ENCODE data around the gene FIP1L1.
"Not testable (repeated sequence)": the region's sequence is repeated elsewhere in the genome, so short reads cannot be mapped to it uniquely, and the experiment has no call there.

The FIP1L1 gene

GRCh38 chr4:53380221-53380620 lies 2.8 kb downstream of the FIP1L1 start:
- no peak for DNase-seq

DNA sequence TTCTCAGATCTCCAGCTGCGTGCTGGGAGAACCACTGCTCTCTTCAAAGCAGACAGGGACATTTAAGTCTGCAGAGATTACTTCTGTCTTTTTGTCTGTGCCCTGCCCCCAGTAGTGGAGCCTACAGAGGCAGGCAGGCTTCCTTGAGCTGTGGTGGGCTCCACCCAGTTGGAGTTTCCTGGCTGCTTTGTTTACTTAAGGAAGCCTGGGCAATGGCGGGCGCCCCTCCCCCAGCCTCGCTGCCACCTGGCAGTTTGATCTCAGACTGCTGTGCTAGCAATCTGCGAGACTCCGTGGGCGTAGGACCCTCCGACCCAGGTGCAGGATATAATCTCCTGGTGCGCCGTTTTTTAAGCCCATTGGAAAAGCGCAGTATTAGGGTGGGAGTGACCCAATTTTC lies 32.0 kb downstream of the FIP1L1 start:
- DNase-seq = not testable (repeated sequence)

- no peak for DNase-seq
Measured at GRCh38 chr4:53419208-53419607, 41.8 kb downstream of the FIP1L1 start.

DNA sequence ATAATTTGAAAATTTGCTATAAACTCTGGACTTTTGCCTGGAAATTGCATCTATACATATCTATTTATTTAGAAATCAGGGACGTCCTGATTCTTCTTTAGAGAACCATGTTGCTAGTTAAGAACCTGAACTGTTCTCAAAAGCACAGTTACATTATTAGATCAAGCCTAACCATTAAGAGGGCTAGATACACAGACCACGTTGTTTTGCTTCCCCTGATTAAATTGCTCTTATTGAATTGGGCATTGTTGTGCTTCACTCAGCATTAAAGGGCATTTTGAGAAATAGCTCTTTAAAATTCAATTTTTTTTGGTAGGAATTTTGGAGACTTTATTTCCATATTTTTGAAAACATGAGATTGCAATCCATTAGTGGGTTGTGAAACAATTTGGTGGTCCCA lies 44.4 kb downstream of the FIP1L1 start:
- no peak for DNase-seq

DNA sequence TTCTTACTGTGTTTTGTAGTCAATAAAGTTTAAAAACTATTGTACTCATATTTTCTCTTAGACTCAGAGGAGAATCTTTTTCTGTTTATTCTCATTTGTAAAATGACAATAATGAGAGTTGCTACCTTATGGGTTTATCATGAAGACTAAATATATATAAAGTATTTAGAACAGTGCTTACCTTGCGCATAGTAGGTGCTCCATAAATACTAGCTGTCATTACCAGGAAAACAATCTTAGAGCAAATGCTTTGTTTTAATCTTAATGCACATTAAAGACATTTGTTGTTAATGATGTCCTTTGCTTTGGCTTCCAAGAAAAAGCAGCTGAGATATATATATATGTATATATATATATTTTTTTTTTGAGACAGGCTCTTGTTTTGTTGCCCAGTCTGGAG lies 44.9 kb downstream of the FIP1L1 start:
- no peak for DNase-seq

GRCh38 chr4:53424280-53424679 lies 46.8 kb downstream of the FIP1L1 start:
- no peak for DNase-seq

DNA sequence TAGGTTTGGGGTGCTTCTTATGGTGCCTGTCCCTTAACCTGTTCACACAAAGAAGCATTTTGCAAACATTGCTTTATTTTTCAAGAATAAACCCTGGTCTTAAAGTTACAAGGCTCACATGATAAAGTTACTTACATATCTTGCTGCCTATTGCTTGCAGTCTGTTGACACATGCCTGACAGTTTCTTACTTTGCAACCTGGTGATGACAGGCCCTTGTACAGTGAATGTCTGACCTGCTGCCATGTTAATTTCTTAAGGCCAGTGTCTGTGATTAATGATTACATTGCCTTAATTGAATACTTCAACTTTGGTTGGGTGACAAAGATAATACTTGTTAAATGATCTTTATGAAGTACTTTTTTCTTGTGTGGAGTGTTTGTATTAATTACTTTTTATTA lies 49.9 kb downstream of the FIP1L1 start:
- DNase-seq = no peak

- no peak for DNase-seq
Measured at GRCh38 chr4:53431052-53431451, 53.6 kb downstream of the FIP1L1 start.

GRCh38 chr4:53432528-53433424 lies 55.3 kb downstream of the FIP1L1 start:
- no peak for DNase-seq

- no peak for DNase-seq
Measured at GRCh38 chr4:53436251-53436650, 58.8 kb downstream of the FIP1L1 start.

DNA sequence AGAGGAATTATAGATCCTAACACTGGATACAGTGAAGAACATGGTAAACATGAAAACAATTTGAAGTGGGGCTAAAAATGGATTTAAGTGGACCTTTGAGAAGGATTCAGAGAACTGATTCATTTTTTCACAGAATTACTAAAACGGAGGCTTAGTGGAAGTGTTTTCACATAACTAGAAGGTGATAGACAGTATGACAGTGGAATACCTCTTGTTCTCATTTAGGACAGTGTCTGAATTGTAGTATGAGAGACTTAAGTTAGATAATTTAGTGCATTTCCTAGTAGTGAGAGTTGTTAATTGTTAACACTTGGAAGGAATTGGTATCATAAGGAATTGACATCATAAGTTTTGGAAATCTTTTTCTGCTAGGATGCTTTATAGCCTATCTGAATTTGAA lies 64.1 kb downstream of the FIP1L1 start:
- no peak for DNase-seq

DNA sequence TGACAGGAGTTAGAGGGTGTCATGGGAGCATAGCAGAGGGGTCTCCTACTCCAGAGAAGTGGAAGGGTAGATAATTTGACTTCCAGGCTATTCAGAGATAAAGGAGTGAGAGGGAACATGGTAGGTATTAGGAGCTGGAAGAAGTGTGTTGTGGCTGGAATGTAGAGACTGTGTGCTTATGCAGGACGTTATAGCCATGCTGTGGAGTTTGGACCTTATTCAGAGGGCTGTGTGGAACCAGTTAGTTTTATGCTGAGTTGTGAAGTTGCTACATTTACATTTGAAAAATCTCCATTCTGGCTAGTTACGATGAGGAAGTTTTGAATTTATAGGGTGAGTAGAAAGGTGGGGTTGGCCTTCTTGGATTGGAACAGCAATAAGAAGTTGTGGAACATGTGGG lies 67.5 kb downstream of the FIP1L1 start:
- DNase-seq = no peak

DNA sequence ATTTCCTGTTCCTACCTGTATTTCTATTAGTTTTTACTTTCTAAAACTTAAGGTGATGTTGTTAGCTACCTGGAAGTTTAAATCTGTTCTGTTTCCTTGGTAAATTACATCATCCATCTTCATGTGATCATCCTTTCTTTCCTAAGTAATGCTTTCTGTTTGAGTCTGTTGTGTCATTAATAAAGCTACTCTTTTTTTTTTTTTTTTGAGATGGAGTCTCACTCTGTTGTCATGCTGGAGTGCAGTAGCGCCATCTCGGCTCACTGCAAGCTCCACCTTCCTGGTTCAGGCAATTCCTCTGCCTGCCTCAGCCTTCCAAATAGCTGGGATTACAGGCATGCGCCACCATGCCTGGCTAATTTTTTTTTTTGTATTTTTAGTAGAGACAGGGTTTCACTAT lies 73.3 kb downstream of the FIP1L1 start:
- no peak for DNase-seq

DNA sequence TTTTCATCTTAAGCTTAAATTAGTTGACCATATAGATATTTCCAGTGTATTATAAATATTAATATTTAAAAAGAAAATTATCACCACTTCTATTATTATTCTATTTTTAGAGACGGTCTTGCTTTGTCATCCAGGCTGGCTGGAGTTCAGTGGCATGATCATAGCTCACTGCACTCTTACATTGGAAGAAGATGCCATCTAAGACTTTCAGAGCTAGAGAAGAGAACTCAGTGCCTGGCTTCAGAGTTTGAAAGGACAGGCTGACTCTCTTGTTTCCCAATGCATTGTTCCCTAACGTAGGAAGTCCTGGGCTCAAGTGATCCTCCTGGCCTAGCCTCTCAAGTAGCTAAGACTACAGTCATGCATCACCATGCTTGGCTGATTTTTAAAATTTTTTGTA lies 75.9 kb downstream of the FIP1L1 start:
- no peak for DNase-seq

- no peak for DNase-seq
Measured at GRCh38 chr4:53455766-53456165, 78.3 kb downstream of the FIP1L1 start.

DNA sequence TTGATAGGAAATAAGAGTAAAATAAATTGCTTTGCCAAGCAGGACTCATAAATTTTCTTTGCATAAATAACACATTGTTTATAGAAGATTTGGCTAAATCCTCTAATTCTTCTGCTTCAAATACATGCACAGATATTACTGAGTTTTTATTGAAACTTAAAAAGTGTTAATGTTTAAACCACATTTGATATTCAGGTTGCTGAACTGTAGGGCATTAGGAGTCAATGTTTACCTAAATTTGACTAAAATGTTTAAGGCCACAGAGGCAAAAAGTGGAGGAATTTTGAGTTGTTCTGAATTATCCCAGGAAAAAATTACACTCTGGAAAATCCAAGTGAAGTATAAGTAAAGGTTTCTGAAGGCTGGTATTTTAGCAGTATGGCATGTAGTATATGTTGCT lies 78.7 kb downstream of the FIP1L1 start:
- DNase-seq = no peak

- DNase-seq = no peak
Measured at GRCh38 chr4:53459548-53459947, 82.1 kb downstream of the FIP1L1 start.

DNA sequence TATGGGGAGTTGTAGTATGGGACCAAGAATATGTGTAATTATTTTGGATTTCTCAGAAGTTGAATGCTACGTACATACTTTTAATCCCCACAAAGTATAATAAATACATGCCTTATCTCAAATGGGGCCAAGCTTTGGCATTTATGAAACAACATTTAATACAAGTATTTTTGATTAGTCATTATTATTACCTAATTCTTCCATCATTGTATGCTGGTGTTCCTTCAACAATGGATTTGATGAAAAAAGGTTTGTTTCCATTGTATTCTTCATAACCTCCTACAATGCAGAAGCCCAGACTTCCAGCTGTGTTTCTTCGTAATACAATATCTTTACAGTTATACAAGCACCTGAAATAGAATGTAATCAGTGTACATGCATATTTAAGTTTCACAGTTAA lies 83.8 kb downstream of the FIP1L1 start:
- DNase-seq = no peak

DNA sequence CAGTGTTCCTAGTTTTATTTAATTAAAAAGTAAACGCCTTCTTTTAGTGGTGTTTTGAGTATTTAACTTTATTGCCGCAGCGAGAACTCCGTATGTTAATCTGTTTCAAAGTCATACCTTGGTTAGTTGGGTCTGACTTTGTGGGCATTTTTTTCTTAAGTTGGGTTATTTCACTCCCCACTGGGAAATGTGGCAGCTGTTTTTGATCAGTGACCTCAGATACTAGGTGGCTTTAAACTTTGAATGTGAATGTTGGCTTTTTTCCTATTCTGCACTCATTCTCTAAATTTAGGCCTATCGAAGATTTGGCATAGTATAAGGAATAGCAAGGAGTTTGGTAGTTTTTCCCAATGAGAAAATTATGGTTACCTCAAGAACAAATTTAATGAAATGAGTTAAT lies 85.9 kb downstream of the FIP1L1 start:
- DNase-seq = no peak

DNA sequence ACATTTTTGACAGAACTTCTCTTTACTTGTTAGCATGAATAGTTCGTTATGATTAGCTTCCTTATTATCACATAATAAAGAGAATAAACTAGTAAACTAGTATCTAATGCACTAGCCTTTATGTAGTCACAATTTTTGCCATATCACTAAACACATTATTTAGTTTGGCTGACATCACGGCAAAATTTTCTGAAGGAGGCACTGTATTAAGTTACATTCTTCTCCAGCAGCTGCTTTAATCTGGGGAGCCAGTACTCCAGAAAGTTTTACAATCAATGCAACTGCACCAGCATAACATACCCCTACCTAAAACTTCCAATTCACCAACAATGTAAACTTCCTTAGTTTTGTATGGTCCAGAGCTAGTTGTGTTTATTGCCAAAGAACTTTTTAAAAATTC lies 87.8 kb downstream of the FIP1L1 start:
- DNase-seq = no peak

DNA sequence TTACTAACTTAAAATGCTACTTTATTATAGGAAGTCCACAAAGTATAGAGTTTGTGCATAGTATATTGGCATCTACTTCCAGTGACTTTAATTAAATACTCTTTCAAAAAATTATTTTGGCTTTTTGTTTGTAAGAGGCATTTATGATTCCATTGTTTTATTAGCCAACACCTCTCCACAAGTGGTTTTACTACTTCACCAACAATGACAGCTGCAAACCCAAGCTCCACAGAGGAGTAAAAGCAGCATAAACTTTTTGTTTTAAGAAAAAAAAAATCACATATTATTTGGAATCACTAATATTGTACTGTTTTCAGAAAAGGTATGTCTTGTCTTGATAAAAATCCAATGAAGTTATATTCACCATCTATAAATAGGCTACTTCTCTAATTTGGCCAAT lies 88.5 kb downstream of the FIP1L1 start:
- no peak for DNase-seq

DNA sequence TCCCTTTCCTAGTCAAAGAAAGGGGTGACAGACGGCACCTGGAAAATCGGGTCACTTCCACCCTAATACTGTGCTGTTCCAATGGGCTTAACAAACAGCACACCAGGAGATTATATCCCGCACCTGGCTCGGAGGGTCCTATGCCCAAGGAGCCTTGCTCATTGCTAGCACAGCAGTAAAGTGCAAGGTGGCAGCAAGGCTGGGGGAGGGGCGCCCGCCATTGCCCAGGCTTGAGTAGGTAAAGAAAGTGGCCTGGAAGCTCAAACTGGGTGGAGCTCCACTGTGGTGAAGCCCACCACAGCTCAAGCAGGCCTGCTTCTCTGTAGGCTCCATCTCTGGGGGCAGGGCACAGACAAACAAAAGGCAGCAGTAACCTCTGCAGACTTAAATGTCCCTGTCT lies 89.1 kb downstream of the FIP1L1 start:
- not testable (repeated sequence) for DNase-seq

DNA sequence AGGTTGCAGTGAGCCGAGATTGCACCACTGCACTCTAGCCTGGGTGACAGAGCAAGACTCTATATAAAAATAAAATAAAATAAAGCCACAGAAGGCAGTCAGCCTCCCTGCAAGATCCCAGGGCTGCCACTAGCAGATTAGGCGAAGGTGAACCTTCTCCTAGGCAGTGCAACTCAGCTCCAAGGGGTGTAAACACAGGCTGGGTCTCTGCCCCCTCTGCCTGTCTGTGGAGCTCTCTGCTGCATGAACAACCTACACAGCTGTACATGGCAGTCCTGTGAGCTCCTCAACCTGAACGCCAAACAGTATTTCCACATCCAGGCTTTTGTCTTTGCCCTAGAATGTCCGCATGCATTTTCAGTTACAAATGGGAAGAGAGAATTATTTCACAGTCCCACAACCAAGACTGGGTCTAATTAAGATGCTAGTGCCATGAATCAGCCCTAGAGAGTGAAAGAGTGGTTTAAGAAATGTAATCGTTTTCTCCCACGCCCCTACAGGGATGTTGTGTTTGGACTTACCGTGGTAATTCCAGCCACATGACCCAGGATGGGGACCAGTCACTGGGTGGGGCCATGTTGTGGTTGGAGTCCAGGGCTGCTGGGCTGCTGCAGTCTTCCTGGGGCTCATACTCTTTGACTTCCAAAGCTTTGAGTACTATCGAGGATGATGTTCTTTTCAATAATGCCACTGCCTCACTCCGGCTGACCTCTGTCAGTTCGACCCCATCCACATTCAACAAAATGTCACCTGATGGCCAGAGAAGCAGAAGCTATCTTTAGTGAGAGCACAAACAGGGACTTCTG lies 99.0 kb downstream of the FIP1L1 start:
- no peak for DNase-seq

- no peak for DNase-seq
Measured at GRCh38 chr4:53477038-53477565, 99.7 kb downstream of the FIP1L1 start.
